KOPT-K1 (cell line): ENCODE measurements around the gene ZNF281.

Source experiments
- H3K27ac ChIP-seq: fragments of 200-600 bp; sonication (generic); 2 replicates; pipeline ENCODE4 v1.5.1; 2016; ENCODE audit warnings: antibody characterized with exemption, mild to moderate bottlenecking, low read depth, low read length; ENCODE audit not compliant: poor library complexity, severe bottlenecking
- H3K36me3 ChIP-seq: fragments of 200-600 bp; sonication (generic); 2 replicates; pipeline ENCODE4 v1.5.1; 2017; ENCODE audit warnings: antibody characterized with exemption, mild to moderate bottlenecking, low read length, moderate library complexity; ENCODE audit not compliant: insufficient read depth
- H3K9me3 ChIP-seq: fragments of 200-600 bp; sonication (generic); 2 replicates; pipeline ENCODE4 v1.5.1; 2017; ENCODE audit warnings: antibody characterized with exemption, low read length, mild to moderate bottlenecking; ENCODE audit not compliant: insufficient read depth, poor library complexity, severe bottlenecking

The ZNF281 gene

DNA sequence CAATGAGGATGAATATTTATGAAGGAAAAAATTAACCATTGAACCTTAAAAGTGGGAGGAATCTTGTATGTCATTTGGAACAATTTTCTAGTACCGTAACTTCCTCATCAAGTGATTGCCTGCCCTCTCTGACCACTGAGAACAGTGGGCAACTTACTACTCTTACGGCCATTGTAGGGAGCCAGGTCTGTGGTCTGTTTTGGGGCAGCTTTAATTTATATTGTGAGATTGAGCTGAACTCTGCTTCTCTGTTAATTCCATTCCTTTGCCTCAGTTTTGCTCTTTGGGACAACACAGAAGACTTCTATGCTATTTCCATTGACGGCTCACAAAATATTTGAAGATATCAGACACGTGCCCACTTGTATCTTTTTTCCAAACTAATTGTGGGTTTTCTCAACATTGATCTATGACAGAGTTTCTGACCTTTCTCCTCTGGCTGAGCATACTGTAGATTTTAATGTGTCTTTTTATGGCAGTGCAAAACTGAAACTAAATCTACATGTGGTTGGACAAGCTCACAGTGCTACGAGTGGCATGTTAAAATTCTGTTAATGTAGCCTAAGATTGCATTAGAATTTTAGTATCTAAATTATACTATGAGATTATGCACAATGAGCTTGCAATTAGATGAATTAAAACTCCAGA, 27.8 kb upstream of the ZNF281 start:
- no peaks in the 10 kb centered on the region for H3K36me3 ChIP-seq
- peak overlapping the region; percentile 56 for H3K27ac ChIP-seq
- H3K9me3 ChIP-seq = no peaks in the 10 kb centered on the region

DNA sequence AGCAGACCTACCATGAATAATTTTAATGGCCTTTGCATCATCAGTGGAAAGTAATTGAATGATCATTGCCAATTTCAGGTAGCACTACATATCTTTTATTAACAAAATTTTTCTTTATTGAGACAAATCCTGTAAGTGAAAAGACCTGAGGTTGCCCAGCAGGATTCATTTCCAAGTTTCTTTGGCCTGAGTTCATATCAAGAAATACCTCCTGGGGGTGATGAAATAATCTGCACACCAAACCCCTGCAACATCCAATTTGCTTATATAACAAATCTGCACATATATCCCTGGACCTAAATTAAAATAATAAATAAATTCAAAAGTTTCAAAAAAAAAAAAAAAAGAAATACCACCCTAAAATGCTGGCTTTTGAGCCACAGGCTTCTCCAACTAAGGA, 27.3 kb upstream of the ZNF281 start:
- no peak overlapping the region for H3K27ac ChIP-seq
- no peaks in the 10 kb centered on the region for H3K9me3 ChIP-seq
- no peaks in the 10 kb centered on the region for H3K36me3 ChIP-seq

DNA sequence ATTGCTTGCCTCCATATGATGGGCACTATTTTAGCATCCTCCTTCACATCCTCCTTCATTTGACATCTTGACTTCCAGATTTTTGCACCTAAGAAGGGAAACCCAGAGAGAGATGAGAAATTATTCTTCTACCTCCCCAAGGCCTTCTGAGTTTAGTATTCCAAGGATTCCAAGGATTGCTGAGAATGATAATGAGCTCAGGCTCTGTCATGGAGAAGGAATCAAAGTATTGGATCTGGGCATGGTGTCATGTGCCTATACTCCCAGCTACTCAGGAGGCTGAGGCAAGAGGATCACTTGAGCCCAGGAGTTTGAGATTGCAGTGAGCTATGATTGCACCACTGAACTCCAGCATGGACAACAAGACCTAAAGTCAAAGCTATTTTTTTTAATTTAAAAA, 26.6 kb upstream of the ZNF281 start:
- Histone ChIP-seq H3K36me3 (no peaks in the 10 kb centered on the region), H3K27ac (no peak overlapping the region), H3K9me3 (no peaks in the 10 kb centered on the region)

DNA sequence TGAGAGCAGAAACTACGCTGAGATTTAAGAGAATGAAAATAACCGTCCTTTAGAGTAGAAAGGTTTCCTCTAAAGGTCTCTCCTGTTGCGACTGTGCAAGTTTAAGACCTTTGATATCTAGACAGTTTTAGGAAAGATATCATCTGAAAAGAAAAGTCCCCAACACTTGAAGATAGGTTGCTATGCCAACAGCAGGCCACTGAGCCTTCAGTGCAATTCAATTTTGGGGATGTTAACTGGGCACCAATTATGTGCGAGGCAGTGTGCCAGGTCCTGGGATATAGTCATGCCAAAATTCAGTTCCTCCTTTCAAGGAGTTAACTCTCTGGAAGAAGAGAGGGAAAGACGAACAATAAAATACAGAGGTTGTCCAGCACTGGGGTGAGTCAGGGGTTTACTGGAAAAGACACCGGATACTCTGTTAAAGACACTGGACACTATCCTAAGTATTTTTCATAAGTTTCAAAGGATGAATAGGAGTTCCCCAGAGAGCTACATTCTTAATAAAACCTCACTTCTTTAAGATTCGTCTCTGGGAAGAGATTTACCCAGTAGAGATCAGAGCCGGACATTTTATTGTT, 25.5 kb upstream of the ZNF281 start:
- Histone ChIP-seq H3K27ac (no peak overlapping the region), H3K9me3 (no peaks in the 10 kb centered on the region), H3K36me3 (no peaks in the 10 kb centered on the region)

DNA sequence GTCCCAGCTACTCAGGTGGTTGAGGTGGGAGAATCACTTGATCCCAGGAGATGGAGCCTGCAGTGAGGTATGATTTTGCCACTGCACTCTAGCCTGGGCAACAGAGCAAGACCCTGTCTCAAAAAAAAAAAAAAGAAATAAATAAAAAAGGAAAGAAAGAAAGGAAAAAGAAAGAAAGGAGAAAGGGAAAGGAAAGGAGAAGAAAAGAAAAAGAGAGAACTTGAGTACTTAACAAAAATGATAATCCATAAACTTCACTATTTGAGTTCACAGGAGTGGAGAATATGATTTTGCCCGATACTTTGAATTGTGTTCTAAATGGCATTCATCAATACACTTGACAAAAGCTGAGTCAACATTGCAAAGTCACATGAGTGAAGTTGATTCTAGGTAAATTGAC, 23.8 kb upstream of the ZNF281 start:
- Histone ChIP-seq H3K27ac (no peak overlapping the region), H3K36me3 (no peaks in the 10 kb centered on the region), H3K9me3 (no peaks in the 10 kb centered on the region)

DNA sequence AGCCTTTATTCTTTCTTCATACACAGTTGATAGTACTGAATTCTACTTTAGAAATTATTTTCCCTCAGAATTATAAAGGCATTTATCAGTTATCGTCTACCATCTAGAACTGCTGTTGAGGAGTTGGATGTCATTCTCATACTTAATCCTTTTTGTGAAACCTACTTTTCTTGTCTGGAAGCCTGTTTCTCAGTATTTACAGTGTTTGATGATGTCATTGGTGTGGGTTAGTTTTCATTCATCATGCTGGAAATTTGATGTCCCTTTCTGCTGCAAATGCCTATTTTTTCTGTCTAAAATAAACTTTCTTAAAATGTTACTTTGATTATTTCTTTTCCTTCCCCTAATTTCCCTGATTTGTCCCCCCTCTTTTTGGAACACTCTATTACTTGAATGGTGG, 22.8 kb upstream of the ZNF281 start:
- Histone ChIP-seq H3K27ac (no peak overlapping the region), H3K9me3 (no peaks in the 10 kb centered on the region)

DNA sequence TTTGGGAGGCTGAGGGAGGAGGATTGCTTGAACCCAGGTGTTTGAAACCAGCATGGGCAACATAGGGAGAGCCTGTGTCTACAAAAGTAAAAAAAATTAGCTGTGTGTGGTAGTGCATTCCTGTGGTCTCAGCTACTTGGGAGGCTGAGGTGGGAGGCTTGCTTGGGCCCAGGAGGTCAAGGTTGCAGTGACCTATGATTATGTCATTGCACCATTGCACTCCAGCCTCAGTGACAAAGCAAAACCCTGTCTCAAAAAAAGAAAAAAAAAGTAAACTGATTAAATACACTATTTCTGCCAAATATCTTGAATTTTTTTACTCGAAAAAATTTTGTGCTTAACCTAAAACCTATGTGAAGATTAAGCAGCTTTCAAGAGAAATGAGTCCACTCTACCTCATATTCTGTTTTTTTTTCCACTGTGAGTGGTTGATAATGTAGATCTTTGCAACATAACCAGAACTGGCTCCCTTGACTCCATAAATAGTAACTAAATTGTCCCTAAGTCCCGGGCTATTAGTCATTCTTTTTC, 19.4 kb upstream of the ZNF281 start:
- Histone ChIP-seq H3K36me3 (no peaks in the 10 kb centered on the region), H3K27ac (no peak overlapping the region), H3K9me3 (no peaks in the 10 kb centered on the region)

More for the DNA sequence above, 22.8 kb upstream of the ZNF281 start:
- no peaks in the 10 kb centered on the region for H3K36me3 ChIP-seq

DNA sequence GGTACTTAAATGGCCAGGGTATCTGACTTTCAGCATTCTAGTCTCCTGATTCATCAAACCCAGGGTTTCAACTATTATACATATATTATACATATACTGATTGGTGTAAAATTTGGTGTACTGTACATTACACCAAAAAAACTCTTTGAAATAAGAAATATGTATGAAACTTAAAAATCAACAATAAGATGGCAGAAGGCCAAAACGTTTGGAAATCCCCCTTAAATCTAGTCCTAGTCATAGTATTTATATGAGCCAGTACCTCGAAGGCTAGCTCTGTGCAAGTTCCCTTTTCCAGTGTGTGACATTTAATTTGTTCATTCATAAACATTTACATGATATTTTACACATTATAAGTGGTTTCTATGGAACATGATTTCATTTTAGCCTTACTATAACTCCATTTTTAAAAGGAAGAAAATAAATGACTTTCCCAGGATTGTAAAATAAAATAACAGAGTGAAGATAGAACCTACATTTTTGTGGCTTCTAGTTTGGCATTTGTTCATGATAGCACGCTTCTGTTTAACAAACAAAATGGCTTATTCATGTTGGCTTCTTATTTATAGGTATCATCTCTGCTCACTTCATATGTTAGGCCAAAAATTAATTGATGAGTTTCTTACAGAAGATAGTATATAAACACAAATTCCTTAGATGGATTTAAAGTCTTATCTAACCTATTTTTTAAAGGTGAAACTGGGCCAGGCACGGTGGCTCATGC, 18.8 kb upstream of the ZNF281 start:
- Histone ChIP-seq H3K36me3 (no peaks in the 10 kb centered on the region), H3K9me3 (no peaks in the 10 kb centered on the region), H3K27ac (no peak overlapping the region)

DNA sequence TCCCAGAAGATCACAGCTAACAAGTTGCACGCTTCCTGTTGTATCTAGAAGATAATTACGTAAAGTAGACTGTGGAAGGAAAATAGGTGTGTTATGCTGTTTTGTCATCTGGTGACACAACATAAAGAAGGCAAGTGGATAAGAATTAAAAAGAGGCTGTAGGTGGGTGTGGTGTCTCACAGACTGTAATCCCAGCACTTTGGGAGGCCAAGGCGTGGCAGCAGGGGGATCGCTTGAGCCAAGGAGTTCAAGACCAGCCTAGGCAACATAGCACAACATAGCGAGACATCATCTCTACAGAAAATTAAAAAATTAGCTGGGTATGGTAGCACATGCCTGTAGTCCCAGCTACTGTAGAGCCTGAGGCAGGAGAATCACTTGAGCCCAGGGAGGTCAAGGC, 17.9 kb upstream of the ZNF281 start:
- no peak overlapping the region for H3K27ac ChIP-seq
- no peaks in the 10 kb centered on the region for H3K9me3 ChIP-seq
- no peaks in the 10 kb centered on the region for H3K36me3 ChIP-seq

DNA sequence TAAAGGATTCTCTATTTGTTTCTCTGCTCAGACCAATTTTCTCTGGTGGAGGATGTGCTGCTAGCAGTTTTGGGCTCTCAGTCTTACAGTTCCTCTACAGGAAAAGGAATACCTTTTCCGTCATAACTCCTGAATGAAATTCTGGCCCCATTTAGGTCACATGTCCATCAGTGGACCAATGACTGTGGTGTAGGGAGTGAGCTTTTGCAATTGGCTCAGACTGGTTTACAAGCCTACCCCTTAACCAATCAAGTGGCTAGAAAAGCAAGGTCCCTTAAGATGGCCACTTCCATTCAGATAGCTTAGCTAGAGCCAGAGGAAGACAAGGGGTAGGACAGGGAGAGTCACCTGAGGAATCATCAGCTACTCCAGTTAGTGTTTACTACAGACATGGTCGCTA, 16.4 kb upstream of the ZNF281 start:
- H3K9me3 ChIP-seq = no peaks in the 10 kb centered on the region
- no peak overlapping the region for H3K27ac ChIP-seq
- no peaks in the 10 kb centered on the region for H3K36me3 ChIP-seq

DNA sequence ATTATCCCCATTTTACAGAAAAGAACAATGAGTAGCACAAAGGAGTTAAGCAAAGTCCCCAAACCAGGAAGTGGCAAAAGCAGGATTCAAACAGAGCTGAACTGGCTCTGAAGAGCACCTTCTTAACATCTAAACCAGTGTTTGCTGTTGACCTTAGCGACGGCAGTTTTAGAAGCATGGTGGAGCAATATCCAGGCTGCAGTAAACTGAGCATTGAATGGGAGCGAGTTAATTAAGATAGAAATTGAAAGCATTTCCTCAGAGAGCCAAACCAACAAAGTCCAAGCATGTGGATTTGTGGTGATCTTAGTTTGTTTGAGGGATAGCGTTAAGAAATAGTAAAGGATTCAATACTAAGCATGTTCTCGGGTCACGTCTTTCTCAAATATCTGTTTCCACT, 13.4 kb upstream of the ZNF281 start:
- Histone ChIP-seq H3K27ac (no peak overlapping the region), H3K36me3 (no peaks in the 10 kb centered on the region), H3K9me3 (no peaks in the 10 kb centered on the region)

DNA sequence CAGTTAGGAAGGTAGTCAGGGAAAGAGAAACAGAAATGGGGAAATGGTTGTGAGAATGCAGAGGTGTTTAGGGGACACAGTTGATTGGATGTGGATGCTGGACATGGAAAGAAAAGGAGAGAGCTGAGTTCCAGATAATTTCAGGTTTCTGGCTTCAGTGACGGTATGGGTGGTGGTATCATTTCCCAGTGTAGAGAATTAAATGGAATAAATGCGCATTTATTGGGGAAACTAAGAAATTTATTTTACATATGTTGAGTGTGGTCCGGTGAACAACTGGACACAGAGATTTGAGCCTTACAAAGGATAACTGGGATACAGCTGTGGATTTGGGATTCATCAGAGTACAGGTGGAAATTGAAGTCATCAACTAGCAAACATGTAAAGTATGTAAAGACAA, 12.4 kb upstream of the ZNF281 start:
- Histone ChIP-seq H3K27ac (no peak overlapping the region), H3K9me3 (no peaks in the 10 kb centered on the region), H3K36me3 (no peaks in the 10 kb centered on the region)

DNA sequence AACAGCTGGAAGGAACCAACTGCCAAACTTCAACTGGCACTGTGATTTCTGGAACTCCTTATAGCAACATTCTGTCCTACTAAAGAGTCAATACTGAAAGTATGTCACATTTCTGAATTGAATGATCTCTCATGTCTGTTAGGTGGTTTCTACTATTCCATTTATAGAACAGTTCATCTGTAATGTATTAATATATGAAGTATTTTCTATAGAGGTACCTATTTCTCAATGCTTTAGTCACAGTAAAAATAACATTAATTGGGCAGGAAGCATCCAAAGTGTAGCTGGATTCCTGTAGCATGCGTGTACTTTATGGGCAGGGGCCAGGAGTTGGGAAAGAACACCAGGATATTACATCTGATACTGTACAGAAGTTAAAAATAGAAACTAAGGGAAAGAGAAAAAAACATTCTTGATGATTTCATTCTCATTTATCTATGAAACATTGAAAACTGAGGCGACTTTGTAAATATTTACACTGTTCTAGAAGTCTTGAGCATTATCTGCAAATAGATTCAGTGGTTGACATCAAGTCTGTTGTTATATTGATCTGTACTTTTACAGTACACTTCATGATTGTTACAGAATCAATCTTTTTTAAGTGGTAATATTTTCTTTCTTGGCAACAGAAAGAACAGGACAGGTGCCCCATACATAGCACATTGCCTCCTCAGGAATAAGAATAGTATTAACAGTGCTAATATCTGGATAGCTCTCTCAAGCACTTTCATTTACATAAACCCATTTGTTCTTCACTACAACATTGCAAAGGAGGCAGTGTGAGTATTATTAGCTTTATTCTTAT, 6.2 kb upstream of the ZNF281 start:
- Histone ChIP-seq H3K9me3 (no peaks in the 10 kb centered on the region), H3K27ac (no peak overlapping the region)

DNA sequence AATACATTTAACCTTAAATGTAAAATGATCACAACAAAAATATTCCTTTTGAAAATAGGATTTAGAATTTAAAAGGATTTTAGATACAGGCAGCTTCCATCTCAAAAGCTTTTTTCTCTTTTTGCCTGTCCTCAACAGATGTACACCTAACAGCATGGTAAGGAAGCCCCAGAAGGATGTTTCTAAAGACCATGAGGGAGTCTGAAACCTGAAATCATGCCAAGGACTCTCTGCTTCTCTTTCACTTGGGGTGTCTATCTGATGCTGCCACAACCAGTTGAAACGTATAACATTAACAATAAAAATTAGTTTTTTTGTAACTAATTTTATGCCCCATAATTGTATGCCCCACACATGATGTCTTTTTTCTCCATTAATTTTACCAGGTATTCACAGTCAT, 5.4 kb upstream of the ZNF281 start:
- H3K27ac ChIP-seq = no peak overlapping the region
- H3K9me3 ChIP-seq = no peaks in the 10 kb centered on the region
- H3K36me3 ChIP-seq = no peaks in the 10 kb centered on the region

More for the DNA sequence above, 6.2 kb upstream of the ZNF281 start:
- no peaks in the 10 kb centered on the region for H3K36me3 ChIP-seq

DNA sequence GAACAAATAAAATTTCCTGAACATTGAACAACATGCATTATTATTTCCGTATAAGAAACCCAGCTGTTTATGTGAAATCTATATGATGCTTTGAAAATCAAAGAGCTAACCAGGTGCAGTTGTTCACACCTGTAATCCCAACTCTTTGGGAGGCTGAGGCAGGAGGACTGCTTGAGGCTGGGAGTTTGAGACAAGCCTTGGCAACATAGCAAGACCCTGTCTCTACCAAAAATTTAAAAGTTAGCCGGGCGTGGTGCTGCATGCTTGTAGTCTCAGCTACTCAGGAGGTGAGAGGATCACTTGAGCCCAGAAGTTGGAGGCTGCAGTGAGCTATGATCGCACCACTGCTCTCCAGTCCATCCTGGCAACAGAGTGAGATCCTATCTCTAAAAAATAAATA, 4.8 kb upstream of the ZNF281 start:
- Histone ChIP-seq H3K36me3 (no peaks in the 10 kb centered on the region), H3K9me3 (no peaks in the 10 kb centered on the region), H3K27ac (no peak overlapping the region)
